Stimulated activated CD8-positive, alpha-beta memory T cell treated with anti-CD3 and anti-CD28 coated beads, Interleukin-2, amount 100 ng/mL, for 1 hour (primary cell): ENCODE results near the gene CISD1.

ENCODE experiments used
- DNase-seq, 2 donors: peaks; one replicate each; pipeline ENCODE4 v3.0.0-alpha.2; 2020; ENCODE audit warnings: low read depth in 2 of 2

The CISD1 gene

GRCh38 chr10:58265249-58265648 is 3.7 kb upstream of the CISD1 start:
- DNase-seq: no peak

- no peak for DNase-seq
Measured at GRCh38 chr10:58266003-58266825, 2.7 kb upstream of the CISD1 start.

DNA sequence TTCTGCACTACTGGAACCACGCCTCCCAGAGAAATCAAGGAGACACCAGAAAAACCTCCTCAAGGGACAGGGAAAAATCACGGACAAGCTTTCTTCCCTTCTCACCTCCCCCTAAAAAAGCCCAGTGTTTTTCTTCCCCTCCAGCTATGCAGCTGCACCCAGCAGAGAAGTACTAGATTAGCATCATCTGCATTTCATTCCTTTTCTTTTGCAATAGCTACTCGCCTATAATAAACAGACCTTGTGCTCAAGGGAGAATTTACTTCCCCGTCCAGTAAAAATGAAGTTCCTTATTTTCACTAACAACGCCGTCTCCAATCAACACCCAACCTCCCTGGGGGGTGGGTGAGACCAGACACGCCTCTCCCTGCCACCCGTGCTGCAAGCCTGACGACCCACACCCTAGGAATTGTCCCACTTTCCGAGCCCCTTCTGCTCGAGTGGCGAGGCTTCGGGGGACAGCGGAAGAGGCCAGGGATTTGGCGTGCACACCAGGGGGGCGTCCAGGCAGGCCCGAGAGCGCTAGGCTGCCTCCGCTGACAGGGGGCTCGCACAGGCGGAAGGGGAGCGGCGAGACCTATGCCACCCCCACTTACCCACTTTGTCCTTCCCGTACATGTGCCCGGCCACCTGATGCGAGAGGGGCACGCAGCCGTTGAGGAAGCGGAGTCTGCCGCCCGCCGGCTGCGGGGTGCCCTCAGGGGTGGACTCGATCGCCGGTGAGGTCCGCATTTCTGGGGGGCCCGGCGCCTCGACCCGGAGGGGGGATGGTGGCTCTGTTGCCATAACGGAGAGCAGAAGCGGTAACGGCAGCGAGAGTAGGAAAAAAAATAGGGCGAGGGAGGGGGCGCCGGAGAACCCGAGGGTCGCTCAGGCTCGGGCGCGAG is 1.9 kb upstream of the CISD1 start:
- peak; percentile 3 to 8 for DNase-seq

GRCh38 chr10:58267713-58268453 is 1.1 kb upstream of the CISD1 start, which contains the start of gene IPMK:
Gene IPMK, minus strand, starts transcription at chr10:58267894. Its CDS starts 283 bp downstream, at chr10:58267611.
- peak; percentile 88 to 91 for DNase-seq

DNA sequence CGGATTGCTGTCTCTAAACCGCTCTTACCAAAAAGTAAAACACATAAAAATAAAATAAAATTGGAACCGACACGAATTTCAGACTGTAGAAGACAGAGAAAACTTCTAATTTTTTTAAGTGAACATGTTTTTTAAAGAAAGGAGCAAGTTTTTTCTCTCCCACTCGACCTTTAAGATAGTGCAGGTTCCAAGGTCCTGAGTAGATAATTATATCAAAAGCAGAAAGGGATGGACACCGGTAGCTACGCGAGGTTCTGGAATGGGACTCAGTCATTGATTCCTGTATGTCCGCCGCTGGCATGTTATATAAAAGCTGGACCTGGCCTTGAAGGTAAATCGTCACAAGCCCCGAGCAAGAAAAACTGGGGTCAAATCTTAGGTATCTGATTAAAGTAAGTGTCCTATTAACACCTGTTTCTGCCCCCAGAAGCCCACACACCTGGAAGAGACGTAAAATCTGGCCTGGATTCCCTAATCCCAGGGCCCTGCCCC is 462 bp upstream of the CISD1 start:
- no peak for DNase-seq

- DNase-seq: no peak
Measured at GRCh38 chr10:58269782-58270290, 874 bp downstream of the CISD1 start.

- no peak for DNase-seq
Measured at GRCh38 chr10:58275261-58275660, 6.3 kb downstream of the CISD1 start.

GRCh38 chr10:58275908-58276307 is 6.9 kb downstream of the CISD1 start:
- no peak for DNase-seq

- DNase-seq: no peak
Measured at GRCh38 chr10:58278274-58278961, 9.5 kb downstream of the CISD1 start.

DNA sequence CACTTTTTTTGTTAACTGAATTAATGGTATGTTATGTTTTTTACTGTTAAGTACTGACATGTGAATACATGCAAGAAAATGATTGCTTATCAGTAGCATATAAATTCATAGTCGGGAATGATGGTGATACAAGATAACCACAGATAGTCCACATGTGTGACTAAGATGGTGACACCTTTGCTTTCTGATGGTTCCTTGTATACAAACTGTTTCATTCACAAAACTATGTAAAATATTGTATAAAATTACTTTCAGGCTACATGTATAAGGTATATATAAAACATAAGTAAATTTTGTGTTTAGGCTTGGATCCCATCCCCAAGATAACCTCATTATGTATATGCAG is 10.0 kb downstream of the CISD1 start:
- no peak for DNase-seq

- DNase-seq: no peak
Measured at GRCh38 chr10:58280477-58280876, 11.5 kb downstream of the CISD1 start.

GRCh38 chr10:58281092-58281752 is 12.3 kb downstream of the CISD1 start:
- DNase-seq: no peak

DNA sequence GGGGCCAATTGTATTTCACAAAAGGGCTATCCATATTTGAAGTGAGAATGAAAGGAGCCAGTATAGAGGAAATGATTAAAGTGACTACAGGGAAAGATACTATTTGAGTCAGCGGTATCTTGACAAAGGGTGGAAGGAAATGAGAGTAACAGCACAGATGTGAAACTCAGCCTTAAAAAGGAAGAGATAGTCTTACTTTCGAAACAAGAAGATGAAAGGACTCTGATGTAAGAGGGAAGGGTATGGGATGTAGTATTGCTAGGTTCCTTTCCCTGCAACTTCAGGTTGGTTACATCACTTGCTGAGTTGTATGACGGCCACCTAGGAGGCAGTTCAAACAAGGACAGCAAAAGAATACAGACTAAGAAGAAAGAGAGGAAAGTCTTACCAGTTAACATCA is 13.7 kb downstream of the CISD1 start:
- DNase-seq: no peak

DNA sequence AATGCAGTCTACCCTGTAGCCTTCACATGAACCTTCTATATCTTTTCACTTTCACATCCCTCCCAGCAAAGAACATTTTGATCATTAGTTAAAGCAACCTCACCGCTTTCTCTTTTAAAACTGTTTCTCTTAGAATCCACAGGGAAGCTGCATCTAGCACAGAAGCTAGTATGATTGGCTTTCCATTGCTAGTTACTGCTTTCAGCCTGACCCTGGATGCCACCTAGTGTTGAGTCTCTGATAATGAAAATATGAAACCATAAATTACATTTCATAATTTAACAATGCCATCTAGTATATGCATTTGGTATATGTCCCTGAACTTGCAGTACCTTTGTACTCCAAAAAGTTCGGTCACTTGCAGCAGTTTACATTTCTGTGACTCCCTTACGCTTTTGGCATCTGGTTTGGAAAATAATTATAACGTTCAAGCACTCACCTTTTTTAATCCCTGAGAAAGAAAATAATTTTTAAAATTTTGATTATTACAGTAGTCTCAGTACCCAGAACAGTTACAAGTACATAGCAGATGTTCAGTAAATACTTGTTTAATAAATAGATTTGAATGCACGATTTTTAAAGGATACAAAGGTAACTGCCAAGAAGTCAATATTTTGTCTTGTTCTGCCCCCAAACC is 22.7 kb downstream of the CISD1 start:
- no peak for DNase-seq

DNA sequence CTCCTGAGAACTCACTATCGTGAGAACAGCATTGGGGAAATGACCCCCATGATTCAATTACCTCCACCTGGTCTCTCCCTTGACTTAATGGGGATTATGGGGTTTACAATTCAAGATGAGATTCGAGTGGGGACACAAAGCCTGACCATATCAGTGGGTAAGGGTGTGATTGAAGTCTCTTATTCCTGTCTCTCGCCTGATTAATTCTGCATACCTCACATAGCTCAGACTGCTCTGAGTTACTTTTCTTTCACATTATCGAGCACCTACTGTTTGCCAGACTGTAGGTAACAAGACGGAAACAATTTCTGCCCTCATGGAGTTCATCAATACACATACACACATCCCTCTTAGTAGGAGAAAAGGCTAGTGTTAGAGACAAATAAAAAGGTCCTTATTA is 25.0 kb downstream of the CISD1 start:
- DNase-seq: no peak

DNA sequence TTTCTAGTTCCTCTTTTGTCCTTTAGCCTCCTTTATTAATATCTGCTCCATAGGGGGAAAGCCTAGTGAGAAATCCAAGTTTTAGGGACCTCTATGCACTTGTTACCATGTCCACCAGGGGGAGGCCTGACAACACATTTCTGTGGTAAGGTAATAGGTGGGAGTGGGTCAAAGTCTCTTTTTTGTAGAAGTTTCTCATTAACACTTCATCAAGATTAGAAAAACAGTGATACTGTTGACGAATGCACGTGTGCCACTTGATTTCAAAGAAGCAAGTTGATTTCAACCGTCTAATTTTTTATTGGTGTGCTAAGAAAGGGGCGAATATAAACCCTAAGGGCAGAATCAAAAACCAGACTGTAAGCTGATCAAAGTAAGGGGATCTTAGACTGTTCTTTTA is 30.6 kb downstream of the CISD1 start:
- DNase-seq: peak in 1 of 2 donors; percentile 25

GRCh38 chr10:58300676-58301075 is 31.7 kb downstream of the CISD1 start:
- no peak for DNase-seq

GRCh38 chr10:58302254-58302653 is 33.3 kb downstream of the CISD1 start:
- DNase-seq: no peak

GRCh38 chr10:58304099-58304633 is 35.2 kb downstream of the CISD1 start:
- DNase-seq: no peak

- DNase-seq: no peak
Measured at GRCh38 chr10:58305821-58306220, 36.9 kb downstream of the CISD1 start.
